Stimulated activated CD8-positive, alpha-beta memory T cell treated with anti-CD3 and anti-CD28 coated beads, Interleukin-7, amount 100 ng/mL, for 24 hours (primary cell): Measurements from ENCODE around the gene CNN3.

Experiments used
- DNase-seq: peaks from one replicate; pipeline ENCODE4 v3.0.0-alpha.2; 2020; ENCODE audit warnings: low read depth

The CNN3 gene

DNA sequence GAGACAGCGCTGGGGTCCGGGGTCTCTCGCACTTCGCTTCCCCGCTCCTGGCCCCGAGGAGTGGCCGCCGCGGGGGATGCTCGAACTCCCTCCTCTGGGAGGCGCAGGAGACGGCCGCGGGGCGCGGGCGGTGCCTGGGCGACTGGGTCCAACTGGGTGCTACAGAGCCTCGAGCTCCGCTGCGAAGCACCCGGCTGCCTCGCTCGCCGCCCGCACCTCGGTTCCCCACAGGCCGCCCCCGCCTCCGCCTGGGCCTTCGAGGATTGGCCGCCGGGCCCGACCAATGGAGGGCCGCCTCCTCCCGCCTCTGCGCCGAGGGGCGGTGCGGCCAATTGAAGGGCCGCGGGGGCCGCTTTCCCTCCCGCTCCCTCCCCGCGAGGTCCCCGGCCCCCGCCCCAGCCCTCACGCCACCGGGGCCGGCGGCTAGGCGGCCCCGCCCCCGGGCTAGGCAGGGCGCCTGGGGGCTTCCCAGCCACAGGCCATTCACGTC lies at the start of gene CNN3:
TSS of gene CNN3 (minus strand) at position 196 of the 490 bp plus-strand sequence. CDS start 216 bp downstream, outside the sequence.
- DNase-seq = peak; percentile 28

DNA sequence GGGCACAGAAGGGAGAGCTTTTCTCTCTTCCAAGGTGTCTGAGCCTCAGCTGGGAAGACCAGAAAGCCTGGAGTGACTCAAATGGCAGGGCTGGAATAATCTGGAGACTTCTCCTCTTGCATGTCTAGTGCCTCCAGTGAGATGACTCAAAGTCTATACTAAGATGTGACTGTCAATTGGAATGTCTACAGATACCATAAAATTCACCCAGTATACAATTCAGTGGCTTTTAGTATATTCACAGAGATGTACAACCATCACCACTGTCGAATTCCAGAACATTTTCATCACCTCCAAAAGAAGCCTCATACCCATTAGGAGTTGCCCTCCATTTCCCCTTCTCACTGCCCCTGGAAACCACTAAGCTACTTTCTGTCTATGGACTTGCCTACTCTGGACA lies 47.9 kb upstream of the CNN3 start:
- DNase-seq = no peak

DNA sequence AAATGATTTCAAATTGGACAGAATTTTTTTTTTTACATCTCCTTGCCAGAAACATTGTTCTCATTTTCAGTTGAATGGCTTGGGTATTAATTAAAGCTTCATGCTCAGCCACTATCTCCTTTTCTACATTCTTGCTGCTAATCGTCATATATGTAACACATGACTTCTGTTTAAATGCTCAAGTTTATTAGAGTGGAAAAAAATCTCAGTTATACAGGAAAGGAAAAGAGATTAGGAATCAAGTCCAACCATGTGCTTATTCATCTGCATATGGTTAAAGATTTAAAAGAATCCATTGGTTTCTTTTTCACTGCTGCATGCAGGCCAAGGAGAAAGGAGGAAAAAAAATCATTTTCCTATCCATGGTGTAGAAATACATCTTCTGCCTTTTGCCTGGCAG lies 47.3 kb upstream of the CNN3 start:
- DNase-seq = no peak

DNA sequence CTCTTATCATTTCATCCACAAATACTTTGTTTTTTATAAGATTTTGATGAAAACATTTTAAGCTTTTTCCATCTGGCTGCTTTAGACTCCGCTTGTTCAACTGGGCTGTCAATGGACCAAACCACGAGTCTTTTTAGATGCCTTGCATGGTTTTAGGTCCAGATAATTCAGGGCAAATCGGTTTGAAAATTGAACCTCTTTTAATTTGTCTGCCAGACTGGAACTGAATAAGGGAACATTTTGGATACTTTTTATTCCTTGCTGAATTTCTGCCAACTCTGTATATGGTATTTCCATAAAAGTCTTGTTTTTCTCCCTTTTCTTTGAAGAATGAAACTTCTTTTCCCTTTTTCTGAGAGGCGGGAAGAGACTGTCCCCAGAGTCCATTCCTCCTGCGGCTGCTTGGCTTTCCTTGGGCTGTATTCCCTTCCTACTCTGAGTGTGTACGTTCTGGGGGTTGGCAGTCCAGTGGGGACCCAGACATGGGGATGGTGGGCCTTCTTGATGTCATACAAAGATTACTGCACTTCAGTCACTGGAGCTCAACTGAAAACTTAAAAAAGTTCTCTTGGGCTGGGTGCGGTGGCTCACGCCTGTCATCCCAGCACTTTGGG lies 46.5 kb upstream of the CNN3 start:
- DNase-seq = no peak

DNA sequence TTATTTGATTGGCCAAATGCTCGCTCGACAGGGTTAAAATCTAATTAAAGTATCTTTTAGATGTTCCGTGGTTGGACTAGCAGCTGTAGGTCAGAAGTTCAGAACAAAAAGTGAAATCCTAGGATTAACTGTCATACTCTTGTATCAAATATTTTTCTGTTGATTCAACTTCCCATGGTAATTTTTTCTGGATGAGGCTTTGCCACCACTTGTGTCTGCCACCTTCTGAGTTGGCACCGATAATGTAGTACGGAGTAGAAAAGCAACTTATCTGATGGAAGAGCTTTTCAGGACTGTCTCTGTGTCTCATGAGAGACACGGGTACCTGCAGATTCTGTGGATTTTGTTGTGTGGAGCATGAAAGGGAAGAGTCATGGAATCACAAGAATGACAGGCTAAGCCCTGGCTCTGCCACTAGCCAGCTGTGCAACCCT lies 44.6 kb upstream of the CNN3 start:
- DNase-seq = no peak

DNA sequence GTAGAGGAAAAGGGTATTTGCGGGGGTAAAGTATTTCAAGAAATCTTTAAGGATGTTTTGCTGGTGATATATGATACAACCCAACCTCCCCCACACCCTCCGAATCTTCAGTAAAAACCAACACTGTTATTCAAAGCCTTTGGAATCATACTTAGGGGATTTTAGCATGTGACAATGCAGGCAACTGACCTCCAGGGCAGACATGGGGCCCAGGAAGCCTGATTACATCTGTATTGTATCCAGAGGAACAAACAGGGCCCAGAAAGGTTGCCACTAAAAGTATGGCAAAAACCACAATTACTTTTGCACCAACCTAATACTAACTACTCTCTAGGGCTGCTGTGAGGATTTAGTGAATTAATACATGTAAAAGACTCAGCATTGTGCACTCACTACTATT lies 43.9 kb upstream of the CNN3 start:
- DNase-seq = no peak

DNA sequence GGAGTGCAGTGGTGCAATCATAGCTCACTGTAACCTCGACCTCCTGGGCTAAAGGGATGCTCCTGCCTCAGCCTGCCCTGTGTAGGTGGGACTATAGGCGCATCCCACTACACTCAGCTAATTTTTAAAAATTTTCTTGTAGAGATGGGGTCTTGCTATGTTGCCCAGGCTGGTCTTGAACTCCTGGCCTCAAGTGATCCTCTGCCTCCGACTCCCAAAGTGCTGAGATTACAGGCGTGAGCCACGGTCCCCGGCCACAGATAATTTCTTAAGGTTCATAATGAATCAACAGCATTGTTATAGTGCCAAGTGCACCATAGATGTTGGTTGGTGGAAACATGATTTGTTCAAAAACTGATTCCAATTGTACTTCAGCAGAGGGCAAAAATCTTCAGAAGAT lies 42.2 kb upstream of the CNN3 start:
- DNase-seq = no peak

DNA sequence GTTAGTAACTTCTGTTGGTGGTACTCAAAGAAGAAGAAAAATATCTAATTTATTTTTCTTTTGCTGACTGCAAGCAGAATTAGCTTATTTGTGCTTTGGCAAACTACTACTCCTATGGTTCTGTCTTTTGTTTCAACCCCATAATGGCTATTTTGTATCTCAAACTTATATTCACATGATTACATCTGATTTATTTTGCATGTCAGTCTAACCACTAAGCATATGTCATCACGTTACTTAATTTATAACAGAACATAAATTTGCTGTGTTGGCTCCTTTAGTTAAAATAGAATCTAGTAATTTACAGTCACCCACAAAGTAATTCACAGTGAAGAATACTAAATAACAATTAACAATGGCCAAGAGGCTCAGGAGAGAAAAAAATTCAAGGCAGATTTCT lies 39.1 kb upstream of the CNN3 start:
- DNase-seq = no peak

DNA sequence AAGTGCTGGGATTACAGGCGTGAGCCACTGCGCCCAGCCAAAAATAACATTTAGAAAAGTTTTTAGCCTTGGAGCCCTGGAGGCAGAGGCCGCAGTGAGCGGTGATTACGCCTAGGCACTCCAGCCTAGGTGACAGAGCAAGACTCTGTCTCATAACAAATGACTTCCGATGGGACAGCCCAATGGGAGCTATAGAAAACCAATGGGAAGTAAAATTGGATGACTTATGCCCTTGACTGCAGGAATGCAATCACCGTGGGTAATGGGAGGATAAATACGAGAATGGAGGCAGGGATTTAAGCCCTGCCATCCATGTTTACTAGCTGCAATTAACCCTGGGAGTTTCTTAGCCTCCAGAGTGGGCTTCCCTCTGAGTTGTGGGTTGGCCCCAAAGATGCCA lies 37.0 kb upstream of the CNN3 start:
- DNase-seq = no peak

DNA sequence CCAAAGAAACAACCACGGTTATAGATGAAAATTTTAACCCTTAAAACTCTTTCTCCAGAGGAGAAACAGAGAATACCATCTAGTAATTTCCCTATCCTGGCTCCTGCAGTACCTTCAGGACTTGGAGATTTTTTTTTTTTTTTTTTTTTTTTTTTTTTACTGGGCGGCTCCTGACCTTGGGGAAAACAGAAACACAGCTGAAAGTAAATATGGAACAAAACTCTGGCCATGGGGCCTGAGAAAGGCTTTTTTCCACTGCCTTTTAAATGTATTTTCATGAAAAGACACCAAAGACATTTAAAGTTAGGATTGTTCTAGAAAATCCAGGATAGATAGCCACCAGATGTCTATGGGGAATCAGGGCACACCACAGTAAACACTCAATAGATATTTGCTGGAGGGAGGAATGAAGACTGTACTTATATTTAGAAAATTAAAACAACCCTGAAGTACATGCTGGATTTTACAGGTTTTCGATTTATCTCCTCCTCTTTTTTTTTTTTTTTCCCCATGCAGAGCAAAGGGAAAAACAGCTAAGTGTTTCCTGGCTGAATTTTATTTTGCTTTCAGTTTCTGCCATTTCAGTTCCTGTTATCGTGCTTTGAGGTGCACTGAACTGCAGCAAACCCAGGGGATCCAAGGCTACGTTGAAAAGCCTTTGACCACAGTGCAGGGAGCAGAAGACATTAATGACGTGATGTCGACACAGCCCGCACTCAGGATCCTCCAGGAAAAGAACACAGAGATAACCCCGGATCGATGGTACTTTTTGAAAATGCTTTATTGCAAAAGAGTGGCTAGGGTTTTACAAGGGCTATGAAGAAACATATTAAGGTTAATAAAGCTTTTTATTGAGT lies 35.7 kb upstream of the CNN3 start:
- no peak for DNase-seq

DNA sequence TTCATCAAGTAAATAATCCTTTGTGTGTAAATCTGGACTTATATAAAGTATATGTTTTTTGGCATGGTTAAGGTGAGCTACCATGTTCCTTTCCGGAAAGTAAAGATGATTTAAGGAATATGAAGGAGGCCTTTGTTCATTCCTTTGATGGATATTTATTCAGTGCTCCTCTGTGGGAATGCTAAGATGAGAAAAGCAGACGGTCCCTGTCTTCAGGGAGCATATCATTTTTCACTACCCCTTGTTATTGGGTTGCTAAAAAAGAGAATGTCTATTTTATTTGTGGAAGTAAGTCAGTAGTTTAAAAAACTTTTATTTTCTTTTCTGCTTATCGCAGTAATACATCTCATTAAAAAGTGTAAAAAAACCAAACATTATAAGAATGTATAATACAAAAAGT lies 35.1 kb upstream of the CNN3 start:
- no peak for DNase-seq

DNA sequence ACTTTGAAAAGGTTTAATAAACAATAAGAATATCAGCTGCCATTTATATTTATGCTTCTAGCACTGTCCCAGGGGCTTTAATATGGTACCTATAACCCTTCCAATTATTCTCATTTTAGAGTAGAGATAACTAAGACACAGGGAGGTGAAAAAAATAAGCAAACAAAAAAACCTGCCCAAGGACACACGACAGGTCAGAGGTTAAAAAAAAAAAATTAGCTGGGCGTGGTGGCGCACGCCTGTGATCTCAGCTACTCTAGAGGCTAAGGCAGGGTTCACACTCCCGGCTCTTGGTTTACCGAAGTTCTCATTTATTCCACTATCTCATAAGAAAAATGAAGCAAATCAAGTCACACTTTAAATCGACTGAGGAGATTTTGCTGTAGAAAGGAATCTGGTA lies 34.7 kb upstream of the CNN3 start:
- DNase-seq = no peak

DNA sequence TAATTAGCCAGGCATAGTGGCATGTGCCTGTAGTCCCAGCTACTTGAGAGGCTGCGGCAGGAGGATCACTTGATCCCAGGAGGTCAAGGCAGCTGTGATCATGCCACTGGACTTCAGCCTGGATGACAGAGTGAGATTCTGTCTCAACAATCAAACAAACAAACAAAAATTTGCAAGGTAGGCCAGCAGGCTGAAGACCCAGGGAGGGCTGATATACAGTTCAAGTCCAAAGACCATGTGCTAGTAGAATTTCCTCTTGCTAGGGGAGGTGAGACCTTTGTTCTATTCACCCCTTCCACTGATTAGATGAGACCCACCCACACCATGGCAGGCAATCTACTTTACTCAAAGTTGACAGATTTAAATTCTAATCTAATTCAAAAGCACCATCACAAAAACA lies 31.2 kb upstream of the CNN3 start:
- no peak for DNase-seq

DNA sequence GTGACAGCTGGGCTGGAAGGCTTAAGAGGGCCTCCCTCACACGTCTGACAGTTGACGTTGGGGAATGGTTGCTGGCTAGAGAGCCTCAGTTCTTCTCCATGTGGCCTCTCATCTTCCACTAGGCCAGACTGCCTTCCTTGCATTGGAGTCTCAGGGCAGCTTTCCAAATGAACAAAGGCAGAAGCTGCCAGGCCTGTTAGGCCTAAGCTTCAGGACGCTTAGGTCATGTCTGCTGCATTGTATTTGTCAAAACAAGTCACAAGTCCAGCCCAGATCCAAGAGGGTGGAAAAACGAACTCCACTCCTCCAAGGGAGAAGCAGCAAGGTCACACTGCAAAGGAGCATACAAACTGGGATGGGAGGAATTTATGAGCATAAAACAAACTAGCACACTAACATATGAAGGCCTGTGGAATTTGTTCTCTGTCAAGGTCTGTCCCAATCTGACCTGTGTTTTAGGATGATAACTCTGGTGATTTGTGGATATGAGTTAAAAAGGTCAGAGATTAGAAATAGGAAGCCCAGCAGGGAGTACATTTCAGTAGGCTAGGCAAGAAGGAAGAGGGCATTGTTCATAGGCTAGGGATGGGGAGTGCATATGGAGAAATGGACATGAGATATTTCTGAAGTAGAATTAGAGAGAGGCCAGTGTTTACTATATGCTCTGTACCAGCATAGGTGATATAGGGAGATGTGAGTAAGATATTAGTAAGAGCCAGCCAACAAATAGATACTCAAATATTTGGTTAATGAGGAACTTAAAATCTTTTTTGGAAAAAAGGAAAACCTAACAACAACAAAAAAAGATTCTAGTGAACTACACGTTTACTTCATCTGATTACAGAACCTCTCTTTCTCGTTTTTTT lies 29.1 kb upstream of the CNN3 start:
- no peak for DNase-seq

DNA sequence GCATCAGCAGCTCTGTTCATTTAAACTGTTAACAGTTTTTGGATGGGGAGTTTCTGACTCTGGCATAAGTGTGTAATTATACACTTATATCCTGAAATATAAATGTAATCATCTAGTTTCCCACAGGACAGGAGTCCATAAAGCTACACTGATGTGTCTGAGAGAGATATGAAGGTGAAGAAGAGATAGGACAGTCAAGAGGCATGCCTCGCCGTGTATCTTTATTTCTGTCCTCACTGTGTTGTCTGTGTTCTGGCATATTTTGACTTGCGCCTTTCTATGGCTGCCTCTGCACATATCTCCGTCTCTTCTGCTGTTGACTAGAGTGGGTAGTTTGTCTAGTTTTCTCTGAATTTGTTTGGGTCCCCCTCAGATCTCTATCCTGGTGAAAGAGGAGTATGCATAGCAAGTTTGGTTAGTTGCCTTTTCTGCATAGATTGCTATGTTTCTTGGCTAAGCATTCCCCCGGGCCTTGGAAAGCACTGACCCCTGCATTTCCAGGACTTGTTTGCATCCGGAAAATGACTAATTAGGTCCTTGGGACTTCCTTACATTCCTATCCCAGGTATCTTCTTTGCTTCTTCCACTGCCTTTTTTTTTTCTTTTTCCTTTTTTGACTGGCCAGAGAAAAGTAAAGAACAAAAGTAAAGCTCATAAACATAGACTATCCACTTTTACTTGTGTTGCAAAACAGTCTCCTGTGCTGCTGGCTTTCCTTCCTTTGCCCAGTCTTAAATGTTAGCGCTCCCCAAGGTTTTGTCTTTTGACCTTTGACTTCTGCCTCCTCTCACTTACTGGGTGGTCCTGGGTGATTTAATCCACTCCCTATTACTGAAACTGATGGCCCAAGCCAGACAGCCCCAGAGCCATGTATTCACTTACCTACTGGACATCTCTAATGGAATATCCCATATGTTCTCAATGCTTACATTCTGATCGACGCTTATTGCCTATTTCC lies 27.6 kb upstream of the CNN3 start:
- DNase-seq = no peak

DNA sequence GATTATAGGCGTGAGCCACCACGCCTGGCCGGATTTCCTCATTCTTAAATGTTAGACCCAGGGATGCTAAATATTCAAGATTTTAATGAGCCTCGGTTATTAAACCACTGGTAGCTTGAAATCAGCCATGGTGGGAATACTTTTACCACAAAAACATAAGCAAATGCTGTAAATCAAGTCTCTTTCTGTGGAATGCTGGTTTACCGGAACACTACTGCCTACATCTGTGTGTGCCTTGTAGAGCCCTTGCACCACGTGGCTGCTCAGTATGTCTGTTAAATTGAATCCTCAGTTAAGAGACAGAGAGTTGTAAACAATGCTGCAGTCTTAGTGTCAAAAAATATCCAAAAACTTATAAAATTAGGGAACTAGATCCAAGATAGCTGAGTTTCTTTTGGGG lies 26.8 kb upstream of the CNN3 start:
- DNase-seq = no peak

DNA sequence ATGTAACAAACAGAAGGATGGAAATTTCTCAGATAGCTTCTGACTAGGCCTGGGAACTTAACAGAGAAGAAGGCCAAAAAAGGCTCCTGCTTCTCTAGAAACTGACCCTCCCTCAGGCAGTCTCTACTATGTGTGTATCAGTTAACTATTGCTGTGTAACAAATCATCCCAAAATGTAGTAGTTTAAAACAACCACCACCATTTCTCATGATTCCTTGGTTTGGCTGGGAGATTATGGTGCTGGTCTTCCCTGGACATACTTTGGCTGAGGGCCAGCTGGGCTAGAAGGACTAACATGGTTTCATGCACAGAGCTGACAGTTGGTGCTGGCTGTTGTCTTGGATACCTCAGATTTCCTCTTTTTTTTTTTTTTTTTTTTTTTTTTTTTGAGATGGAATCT lies 26.2 kb upstream of the CNN3 start:
- no peak for DNase-seq

DNA sequence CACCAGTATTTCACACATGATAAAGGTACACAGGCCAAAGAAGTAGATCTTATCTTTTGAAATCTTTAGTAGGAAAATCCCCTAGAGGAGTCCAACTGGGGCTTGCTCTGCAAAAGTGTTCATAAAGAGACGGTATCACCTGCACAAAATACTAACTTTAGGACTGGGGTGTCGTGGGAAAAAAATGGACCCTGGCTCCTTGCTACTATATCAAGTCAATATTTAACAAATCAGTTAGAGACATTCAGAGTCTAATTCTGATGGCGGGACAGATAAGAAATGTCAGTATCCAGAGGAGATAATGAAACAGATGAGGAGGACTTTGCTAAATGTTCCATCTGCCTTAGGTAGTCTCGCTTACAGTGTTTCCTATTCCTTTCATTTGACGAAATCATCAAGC lies 25.6 kb upstream of the CNN3 start:
- no peak for DNase-seq

DNA sequence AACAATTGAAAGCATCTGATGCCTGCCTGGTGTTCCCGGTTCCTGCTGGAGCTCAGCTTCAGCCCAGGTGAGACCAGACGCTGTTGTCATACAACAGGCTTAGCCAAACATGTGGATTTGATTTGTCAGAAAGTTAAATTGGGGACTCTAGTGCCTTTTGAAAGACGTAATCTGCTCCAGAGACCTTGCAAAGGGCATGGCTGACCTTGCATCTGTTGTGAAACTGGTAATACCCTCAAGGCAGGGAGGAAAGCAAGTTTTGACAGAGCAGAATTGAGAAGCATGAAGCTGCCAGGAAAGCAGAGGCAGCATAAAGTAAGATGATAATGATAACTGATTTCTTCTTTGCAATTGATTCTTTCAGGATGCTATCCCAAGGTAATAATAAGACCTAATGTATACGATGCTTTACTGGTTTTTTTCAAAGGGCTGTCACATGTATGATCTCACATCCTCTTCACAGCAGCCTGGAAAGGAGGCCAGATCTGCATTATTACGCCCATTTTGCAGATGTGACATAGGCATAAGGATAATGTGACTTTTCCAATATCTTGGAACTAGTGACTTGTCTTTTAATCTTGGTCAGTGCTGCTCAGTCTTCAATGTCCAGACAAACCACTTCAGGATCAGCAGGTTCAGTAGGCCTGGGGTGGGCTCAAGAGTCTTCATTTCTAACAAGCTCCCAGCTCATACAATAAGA lies 24.7 kb upstream of the CNN3 start:
- DNase-seq = no peak

DNA sequence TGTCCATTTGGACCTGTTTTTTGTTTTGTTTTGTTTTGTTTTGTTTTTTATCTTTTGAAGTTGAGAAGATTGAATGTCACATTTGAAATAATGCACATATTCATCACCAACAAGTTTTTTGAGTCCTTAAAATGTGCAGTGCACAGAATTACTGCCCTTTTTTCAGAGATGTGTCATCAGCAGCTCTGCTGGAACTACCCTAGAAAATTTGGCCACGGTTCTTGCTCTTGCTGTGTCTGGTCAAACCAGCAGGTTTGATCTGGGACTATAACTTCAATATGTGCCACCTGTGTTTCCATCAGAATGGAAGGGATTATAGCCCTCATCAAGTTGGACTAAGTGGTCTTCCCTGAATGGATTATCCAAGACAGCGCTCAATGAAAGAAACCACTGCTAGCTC lies 24.1 kb upstream of the CNN3 start:
- DNase-seq = no peak
